Sciatic nerve (tissue), 2 donors: ENCODE measurements around the gene GTPBP1. TPM values are rescaled to one million over a fixed set of nuclear protein-coding genes. Genes with fewer than 3 reads are reported as not detected.

ENCODE experiments used
- ATAC-seq: fragments of 200-7000 bp; cut with Tn5 transposase; one replicate; pipeline ENCODE4 v1.9.1; 2020; ENCODE audit warnings: mild to moderate bottlenecking, moderate library complexity
- DNase-seq: peaks from one replicate; pipeline ENCODE4 v3.0.0-alpha.2; 2020; ENCODE audit warnings: low spot score
- intact Hi-C: fragments of 100-400 bp; cut with DNase I; formaldehyde crosslinking; loops from one replicate; pipeline ENCODE4 v1.14.2; 2022
- total RNA-seq: library from RNA; stranded (reverse); fragmentation: NEBNext Ultra II Directional; extraction: Animal tissue kit (Norgen Biotek cat#: 25700); gene quantifications from one replicate; pipeline ENCODE4 v1.2.1, GENCODE V29; 2021
- donor health status: DM: no; HTN: no; CAD: no.
- donor health status: DM: no; HTN: no; CAD: no.

The GTPBP1 gene
- total RNA-seq, 1 donor from 2014 or later, result 55.5 TPM

DNA sequence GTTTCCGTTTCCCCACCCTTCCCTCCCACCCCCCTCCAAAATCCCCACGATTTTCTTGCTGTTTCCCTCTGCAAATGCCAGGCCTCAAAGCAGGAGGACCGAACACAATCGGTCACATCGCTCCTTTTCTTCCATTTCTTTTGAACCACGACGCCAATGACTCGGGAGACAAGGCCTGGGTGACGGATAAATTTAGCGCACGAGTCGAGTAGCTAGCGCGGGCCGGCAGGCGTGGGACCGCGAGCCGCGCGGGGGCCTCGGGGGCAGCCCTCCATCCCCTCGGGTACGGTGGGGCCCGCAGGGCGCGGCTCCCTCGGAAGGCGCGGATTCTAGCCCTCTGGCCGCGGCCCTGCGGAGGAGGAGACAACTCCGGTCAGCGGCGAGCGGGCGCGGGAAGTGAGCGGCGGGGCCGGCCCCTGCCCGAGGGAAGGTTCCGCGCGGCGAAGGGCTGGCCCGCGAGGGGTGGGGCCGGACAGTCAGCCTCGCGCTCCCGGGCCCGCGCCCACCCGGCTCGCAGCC lies 5.4 kb upstream of the GTPBP1 start:
- intact Hi-C loops, result no loop called here
- ATAC-seq, result peak; percentile 18
- DNase-seq, result peak; percentile 86

DNA sequence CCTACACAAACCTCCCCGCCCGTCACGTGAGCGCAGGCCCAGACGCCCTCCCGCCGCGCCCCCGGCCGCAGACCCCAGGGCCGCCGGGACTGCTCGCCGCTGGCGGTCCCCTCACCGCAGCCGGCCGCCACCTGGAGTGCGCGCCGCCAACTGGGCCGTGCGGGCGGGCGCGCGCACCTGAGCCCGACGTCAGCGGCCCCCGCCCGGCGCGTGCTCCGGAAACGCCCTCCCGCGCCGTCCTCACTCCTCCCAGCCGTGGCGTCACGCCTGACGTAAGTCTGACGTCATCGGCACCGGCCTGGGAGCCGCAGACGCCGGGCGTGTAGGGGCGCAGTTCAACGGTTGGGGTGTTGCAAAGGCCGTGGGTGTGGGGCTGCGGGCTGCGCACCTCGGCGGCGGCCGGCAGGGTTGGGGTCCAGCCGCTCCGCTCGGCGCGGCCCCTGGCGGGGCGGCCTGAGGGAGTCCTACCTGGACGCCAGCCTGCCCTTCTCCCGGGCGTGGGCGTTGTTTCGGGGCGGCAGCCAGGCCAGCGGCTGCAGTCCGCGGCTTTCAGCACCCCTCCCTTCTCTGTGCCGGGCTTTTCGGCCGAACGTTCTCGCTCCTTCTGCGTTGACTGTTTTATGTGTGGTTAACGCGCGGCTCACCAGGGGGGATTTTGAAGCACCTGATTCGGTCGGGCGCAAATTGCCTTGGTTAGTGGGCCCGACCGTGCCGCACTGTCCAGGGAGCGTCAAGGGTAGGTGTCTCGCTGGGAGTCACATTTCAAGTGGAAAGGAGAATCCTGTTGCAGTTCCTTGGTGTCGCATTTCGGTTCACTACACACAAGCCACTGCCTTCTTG lies 4.7 kb upstream of the GTPBP1 start, which contains the start of gene JOSD1:
Gene JOSD1, minus strand, starts transcription at position 155 of the 840 bp plus-strand sequence. CDS start 956 bp downstream, outside the sequence.
- DNase-seq (peak; percentile 99), ATAC-seq (peak; percentile 69)
- intact Hi-C loops, result no loop called here

DNA sequence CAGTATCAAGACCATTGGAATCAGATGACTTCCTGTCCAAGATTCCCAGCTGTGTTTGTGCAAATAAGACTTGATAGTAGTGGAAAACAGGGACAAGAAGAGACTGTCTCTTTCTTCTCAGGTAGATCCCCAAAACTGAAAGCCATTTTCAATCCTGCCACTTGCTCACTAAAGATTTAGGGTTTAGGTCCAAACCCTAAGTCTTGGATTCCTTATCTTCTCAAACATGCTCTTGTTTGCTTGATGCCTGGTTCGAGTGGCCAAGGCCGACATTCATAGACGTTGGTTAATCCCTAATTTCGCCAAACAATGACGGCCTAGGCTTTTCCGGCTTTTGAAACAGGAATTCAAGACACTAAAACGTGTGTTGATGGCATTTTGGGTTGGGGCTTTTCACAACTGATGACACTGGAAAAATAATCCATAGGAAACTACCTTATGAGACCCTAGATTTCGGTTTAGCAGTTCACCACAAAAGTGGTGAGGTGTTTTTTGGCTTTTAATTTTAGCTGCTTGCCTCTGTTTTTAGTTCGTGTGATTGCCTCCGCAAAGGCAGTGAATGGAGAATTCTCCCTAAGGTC lies 1.0 kb upstream of the GTPBP1 start:
- no peak for ATAC-seq
- intact Hi-C loops, result no loop called here
- DNase-seq, result no peak

DNA sequence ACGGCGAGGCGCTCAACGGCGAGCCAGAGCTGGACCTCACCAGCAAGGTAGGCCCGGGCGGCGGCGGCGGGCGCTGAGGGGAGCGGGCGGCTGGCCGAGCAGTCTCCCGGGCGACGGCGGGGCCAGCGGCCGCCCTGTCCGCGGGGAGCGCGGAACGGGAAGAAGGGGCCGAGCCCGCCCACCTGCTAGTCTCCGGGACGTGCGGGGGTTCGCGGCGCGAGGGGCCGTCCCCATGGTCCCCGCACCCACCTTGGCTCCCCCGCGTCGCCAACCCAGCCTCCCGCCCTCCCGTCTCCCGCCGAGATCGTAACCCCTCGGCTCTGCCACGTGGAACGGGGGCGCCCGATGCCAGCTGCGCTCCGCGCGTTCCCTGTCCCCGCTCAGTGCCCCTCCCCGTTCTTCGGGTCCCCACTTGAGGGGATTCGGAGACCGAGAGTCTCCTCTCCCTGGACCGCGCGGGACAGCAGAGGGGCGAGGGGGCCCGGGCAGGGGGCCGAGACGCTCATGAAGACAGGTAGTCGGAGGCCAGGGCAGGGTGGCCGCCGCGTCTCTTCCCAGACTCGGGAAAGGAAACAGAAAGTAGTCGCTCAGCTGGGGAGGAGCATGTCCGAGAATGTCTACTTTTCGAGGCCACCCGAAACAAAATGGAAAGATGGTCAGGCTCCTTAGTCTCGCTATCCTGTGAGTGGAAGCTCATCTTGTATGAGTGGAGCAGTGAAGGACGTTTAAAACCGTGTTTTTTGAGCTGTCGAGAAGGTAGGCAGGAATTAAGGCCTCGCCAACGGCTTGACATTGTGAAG lies 557 bp downstream of the GTPBP1 start:
- intact Hi-C loops, result no loop called here
- peak; percentile 82 for DNase-seq

DNA sequence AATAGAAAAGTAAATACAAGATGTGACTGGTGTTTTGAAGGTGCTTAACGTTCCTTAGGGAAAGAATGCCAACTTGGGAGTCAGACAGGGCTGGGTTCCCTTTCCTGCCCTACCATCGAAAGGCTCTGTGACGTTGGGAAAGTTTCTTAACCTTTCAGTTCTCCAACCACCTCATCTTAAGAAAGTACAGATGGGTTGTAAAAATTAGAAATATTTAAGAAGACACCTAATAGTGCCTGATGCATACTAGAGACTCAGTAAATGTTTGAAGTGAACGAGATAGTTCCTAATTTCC lies 1.1 kb downstream of the GTPBP1 start:
- no peak for DNase-seq
- no peak for ATAC-seq
- intact Hi-C loops, result no loop called here

More for the DNA sequence above, 557 bp downstream of the GTPBP1 start:
- no peak for ATAC-seq

DNA sequence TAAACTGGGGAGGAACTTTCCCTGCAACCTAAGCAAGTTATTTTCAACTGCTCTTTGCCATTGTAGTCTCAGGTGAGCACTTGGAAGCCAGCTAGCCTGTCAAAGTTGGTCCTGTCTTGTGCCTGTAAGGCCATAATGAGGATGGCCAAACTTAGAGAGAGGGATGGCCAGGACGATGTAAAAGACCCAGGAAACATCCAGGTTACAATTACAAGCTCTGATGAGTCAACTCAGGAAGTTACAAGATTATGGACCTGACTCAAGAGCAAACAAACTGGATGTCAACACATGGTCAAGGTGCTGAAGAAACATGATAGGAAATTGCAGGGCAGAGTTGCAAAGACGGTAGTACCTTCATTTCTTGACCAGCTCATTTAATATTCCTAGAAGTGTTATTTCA lies 1.6 kb downstream of the GTPBP1 start:
- intact Hi-C loops, result no loop called here
- no peak for ATAC-seq
- no peak for DNase-seq

DNA sequence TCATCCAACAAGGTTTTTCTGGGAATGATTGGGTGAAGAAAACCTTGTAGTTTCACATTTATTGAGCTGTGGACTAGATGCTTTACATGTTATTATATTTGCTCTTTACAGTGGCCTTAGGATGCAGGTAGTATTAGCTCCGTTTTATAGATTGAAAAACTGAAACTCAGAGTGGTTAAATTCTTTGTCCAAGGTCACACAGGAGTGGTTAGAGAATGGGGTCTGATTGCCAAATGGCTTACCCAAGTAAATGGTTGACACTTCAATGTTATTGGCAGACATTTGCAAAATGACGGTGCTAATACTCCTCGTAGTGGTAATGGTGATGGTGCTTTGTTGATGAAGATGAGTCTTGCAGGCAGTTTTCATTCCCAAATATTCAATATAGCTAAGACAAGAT lies 2.2 kb downstream of the GTPBP1 start:
- DNase-seq (no peak), ATAC-seq (no peak)
- intact Hi-C loops, result no loop called here

DNA sequence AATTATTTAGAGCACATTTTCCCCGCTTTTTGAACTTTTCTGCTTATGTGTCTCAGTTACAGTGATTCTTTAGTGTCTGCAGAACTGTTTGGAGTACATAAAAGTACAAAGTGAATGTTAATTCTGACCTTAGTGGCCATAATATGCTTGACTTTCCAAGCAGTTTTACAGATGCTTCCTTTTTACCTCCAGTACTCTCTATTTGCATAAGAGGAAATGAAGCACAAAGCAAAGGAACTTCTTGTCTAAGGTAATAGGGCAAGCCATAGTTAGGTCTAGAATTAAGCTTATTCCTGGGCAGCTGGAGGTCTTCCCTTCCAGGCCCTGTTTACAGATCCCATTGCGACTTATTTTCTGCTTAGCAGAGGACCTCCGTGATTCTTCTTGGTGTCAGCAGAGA lies 3.6 kb downstream of the GTPBP1 start:
- DNase-seq (no peak), ATAC-seq (no peak)
- intact Hi-C loops, result no loop called here

DNA sequence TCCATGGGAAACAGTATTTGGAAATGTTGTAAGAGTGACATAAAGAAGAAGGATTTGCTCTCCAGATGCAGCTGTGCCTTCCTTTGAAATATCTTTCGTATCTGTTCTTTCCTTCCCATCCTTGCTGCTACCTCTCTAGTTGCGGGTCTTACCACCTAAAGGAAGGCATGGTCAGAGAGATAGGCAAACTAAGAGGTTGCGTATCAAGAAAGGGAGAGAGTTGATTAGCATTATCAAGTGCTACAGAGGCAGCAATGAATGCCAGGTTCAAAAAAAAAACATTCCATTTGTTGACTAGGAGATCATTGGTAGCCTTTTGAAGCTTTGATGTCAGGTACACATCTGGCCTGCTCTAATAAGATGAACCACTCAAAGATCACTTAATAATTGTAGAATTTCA lies 4.6 kb downstream of the GTPBP1 start:
- ATAC-seq, result no peak
- intact Hi-C loops, result no loop called here
- no peak for DNase-seq

DNA sequence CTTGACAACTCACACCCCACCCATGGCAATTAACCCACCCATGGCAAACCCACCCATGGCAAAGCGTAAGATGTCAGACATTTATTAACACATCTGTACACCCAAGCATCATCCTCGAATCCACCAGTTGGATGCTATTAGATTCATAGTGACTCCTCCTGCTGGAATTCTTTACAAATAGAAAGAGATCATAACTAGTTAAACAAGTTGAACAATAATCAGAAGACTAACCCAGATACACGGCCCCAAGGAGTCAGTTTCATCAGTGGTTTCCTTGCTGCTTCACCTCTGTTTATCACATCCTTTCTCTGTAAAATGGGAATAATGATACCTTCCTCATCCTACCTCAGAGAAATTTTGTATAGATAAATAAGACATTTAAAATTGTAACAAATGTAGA lies 5.1 kb downstream of the GTPBP1 start:
- intact Hi-C loops, result no loop called here
- ATAC-seq, result no peak
- no peak for DNase-seq

DNA sequence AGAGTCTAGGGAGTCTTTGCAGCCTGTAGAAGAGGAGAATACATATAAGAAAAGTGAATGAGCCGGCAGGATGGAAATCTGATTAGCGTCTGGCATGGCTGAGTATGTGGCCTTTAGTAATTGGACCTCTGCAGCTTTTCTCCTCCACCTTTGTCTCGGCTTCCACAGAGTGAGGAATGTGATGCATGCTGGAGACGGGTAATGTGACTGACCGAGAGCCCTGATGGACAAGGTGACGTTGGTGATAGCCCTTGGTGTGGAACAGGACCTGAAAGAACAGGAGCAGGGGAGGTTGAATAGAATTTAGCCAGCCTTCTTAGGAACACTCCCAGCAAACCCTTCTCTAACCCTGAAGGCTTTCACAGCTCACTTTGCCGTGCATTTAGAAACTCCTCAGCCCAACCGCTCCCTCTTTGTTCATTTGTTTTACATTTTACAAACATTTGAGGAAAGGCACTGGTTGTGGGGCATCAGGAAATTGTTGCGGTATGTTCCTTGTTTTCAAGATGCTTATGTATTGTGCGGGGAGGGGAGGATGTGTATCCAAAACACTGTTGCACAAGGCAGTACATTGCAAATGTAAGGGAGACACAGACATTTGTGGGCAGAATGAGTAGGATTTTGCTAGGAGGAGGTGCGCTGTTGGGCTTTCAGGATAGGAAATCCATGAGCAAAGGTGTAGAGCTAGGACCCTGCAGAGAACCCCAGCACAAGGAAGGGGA lies 6.9 kb downstream of the GTPBP1 start:
- DNase-seq (no peak), ATAC-seq (no peak)
- intact Hi-C loops, result no loop called here

DNA sequence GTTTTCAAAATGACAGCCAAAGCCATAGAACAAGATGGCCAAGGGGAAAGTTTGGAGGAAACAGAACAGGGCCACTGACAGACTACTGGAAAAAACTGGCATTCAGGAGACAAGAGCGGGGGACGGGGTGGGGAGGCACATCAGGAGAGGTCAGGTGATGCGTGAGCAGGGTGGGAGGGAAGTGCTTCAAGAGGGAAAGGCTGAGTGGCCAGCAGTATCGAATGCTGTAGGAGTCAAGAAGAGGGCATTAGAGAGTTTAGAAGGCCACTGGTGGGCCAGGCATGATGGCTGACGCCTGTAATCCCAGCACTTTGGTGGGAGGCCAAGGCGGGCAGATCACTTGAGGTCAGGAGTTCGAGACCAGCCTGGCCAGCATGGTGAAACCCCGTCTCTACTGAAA lies 8.2 kb downstream of the GTPBP1 start:
- no peak for ATAC-seq
- DNase-seq, result no peak
- intact Hi-C loops, result no loop called here

DNA sequence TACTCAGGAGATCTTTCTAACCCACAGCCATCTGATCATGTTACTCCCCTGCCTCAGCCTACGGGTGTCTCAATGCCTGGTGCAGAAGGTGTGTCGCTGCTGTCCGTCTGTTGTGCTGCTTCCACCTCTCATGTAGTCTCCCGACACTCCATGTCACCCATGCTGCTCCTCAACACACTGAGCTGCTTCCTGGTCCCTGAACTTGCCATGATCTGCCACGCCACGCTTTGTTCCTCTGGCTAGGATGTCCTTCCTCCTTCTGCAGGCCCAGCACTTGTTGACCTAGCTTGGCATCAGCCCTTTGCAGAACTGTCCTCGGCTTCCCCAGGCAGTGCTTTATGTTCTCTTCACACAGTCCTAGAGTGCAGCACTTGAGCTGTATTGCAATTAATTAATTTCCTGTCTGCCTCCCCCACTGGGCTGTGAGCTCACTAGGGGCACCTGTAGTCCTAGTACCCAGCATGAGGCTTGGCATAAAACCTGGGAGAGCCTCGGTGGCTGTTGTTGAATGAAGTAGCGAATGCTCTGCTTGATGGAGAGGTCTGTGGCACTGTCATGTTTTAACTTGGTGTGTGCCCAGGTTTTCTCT lies 9.5 kb downstream of the GTPBP1 start:
- intact Hi-C loops, result no loop called here
- DNase-seq (no peak), ATAC-seq (peak; percentile 25)

DNA sequence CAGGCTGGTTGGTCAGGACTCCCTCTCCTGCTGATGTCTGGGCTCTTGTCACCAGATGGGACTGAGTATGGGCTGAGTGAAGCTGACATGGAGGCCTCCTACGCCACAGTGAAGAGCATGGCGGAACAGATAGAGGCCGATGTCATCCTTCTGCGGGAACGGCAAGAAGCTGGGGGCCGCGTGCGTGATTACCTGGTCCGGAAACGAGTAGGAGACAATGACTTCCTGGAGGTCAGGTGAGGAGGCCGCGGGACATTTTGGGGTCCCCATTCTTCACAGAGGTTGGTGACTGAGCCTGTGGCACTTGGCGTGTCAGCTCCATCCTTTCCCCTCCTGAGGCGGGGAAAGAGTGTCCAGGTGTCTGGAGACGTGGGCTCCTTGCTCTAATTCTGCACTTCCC lies 10.1 kb downstream of the GTPBP1 start:
- ATAC-seq (no peak), DNase-seq (no peak)
- intact Hi-C loops, result no loop called here

DNA sequence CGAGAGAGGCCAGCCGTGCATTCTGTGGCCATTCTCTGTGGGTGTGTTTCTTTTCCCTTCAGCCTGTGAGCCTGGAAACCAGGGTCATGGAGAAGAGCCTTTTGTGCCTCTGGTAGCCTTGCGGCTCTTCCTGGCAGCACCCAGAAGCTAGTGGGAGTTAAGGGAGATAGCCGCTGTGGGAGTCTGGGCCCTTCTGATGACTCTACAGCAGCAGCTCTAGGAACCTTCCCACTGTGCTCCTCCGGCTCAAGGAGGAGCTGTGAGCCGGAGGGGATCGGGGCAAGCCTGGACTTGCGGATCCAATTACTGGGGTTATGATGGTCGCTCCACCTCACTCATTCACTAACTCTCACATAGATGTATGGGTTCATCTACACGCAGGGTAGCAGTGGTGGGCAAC lies 10.5 kb downstream of the GTPBP1 start:
- DNase-seq (no peak), ATAC-seq (no peak)
- intact Hi-C loops, result no loop called here

DNA sequence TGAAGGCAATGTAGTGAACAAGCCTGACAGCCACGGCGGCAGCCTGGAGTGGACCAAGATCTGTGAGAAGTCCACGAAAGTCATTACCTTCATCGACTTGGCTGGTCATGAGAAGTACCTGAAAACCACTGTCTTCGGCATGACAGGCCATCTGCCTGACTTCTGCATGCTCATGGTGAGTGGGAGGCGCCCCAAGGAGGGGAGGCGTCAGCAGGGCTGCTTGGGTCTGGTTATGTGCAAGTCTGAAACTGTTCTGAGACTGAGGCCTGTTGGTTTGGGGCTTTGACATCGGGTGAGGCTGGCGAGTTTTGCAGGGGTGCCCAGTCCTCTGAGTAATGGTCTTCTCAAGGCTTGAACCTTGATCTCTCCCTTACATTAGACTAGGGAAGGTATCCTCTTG lies 11.1 kb downstream of the GTPBP1 start:
- DNase-seq, result no peak
- no peak for ATAC-seq
- intact Hi-C loops, result no loop called here

DNA sequence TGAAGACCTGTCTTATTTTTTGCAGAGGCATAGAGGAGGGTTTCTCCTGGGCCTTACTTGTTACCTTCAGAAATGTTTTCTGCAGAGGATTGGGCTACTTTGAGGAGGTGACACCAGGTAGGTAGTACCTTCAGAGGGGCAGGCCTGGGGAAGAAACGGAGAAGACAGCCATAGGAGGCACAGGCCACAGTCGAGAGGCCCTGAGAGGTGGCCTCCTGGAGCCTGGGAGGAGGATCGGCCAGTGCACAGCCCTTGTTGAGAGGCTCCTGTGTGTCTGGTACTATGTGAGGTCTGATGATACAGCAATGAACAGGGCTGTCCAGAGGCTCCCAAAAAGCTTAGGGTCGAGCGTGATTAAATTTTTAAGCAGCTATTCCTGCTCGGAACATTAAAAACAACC lies 11.5 kb downstream of the GTPBP1 start:
- ATAC-seq (no peak), DNase-seq (no peak)
- intact Hi-C loops, result no loop called here

DNA sequence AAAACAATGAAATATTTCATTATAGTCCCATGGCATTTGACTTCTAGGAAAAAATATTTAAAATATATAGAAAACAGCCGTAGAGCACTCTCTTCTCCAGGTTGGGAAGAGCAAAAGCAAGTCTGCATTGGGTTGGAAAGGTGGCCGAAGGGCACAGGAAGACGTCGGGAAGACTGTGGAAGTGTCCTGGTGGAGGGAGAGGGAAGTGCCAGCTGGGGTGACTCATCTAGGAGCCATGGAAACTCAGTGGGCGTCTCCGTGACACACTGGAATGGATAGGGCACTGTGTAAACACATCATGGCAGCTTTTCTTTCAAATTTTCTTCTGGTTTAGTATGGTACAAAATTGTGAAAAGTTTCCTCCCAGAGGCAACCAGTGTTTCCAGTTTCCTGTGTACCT lies 12.7 kb downstream of the GTPBP1 start:
- peak; percentile 63 for DNase-seq
- intact Hi-C loops, result no loop called here
- ATAC-seq, result peak; percentile 84

DNA sequence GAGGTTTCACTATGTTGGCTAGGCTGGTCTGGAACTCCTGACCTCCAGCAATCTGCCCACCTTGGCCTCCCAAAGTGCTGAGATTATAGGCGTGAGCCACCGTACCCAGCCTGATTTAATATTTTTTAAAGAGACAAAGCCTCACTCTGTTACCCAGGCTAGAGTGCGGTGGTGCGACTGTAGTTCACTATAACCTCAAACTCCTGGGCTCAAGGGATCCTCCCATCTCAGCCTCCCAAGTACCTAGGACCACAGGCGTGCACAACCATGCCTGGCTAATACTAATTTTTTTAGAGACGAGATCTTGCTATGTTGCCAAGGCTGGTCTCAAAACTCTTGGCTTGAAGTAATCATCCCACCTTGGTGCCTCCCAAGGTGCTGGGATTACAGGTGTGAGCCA lies 13.5 kb downstream of the GTPBP1 start:
- ATAC-seq (no peak), DNase-seq (no peak)
- intact Hi-C loops, result no loop called here
